GM21825 (cell line): Measurements from ENCODE around the gene TWIST2.

Source experiments
- ATAC-seq: cut with Tn5 transposase; IDR thresholded peaks from one replicate; pipeline ENCODE4 v1.9.1; 2021; ENCODE audit warnings: mild to moderate bottlenecking, moderate library complexity; ENCODE audit not compliant: unreplicated experiment

The TWIST2 gene

GRCh38 chr2:238835726-238836301, 12.1 kb upstream of the TWIST2 start:
- ATAC-seq, result no peak

GRCh38 chr2:238838786-238839327, 9.0 kb upstream of the TWIST2 start:
- no peak for ATAC-seq

- no peak for ATAC-seq
These were observed 8.5 kb upstream of the TWIST2 start for GRCh38 chr2:238839428-238839827.

- ATAC-seq, result no peak
These were observed 6.2 kb upstream of the TWIST2 start for GRCh38 chr2:238841542-238842164.

- no peak for ATAC-seq
These were observed 4.4 kb upstream of the TWIST2 start for GRCh38 chr2:238843476-238843875.

GRCh38 chr2:238845583-238846377, 2.1 kb upstream of the TWIST2 start:
- no peak for ATAC-seq

- ATAC-seq, result no peak
These were observed 1.6 kb upstream of the TWIST2 start for GRCh38 chr2:238846378-238846627.

GRCh38 chr2:238846628-238847418, 1.1 kb upstream of the TWIST2 start:
- no peak for ATAC-seq

GRCh38 chr2:238847419-238847801, 475 bp upstream of the TWIST2 start:
- no peak for ATAC-seq

- ATAC-seq, result no peak
These were observed 748 bp downstream of the TWIST2 start for GRCh38 chr2:238848691-238848975.

- ATAC-seq, result no peak
These were observed 1.3 kb downstream of the TWIST2 start for GRCh38 chr2:238848976-238849853.

- no peak for ATAC-seq
These were observed 2.2 kb downstream of the TWIST2 start for GRCh38 chr2:238850091-238850490.

GRCh38 chr2:238851026-238851425, 3.1 kb downstream of the TWIST2 start:
- no peak for ATAC-seq

- no peak for ATAC-seq
These were observed 3.9 kb downstream of the TWIST2 start for GRCh38 chr2:238851761-238852160.

GRCh38 chr2:238852206-238852869, 4.5 kb downstream of the TWIST2 start:
- no peak for ATAC-seq

- no peak for ATAC-seq
These were observed 5.3 kb downstream of the TWIST2 start for GRCh38 chr2:238853218-238853617.

- no peak for ATAC-seq
These were observed 5.8 kb downstream of the TWIST2 start for GRCh38 chr2:238853721-238854120.

- ATAC-seq, result no peak
These were observed 6.4 kb downstream of the TWIST2 start for GRCh38 chr2:238854246-238854645.

GRCh38 chr2:238854699-238855229, 6.9 kb downstream of the TWIST2 start:
- ATAC-seq, result no peak

GRCh38 chr2:238855299-238855698, 7.4 kb downstream of the TWIST2 start:
- ATAC-seq, result no peak
